GM12878 (cell line): Measurements from ENCODE around the gene MRNIP. TPM values are rescaled to one million over a fixed set of nuclear protein-coding genes. Genes with fewer than 3 reads are reported as not detected.

Experiments
- ATAC-seq: fragments of 200-7000 bp; cut with Tn5 transposase; 3 replicates; pipeline ENCODE4 v1.9.1; 2020; ENCODE audit warnings: mild to moderate bottlenecking, moderate library complexity
- BruUV-seq: library from RNA; stranded (reverse); fragments of 400-500 nt; replicated peaks from 2 replicates; lab custom pipeline; 2021; lab: Mats Ljungman, UMichigan
- CTCF ChIA-PET: fragments of 300-600 bp; sonication (Branson Sonifier 250); formaldehyde crosslinking; extraction: SDS; loops from one replicate; lab custom pipeline; 2021; ENCODE audit warnings: inconsistent platforms; lab: Yijun Ruan, JAX
- POLR2A ChIA-PET: fragments of 350-600 bp; formaldehyde crosslinking; extraction: SDS; loops from one replicate; lab custom pipeline; 2021; ENCODE audit warnings: inconsistent platforms; lab: Charles Lee
- RAD21 ChIA-PET: fragments of 300-600 bp; sonication (Branson Sonifier 250); formaldehyde crosslinking; loops from one replicate; lab custom pipeline; 2023; ENCODE audit warnings: antibody characterized with exemption; ENCODE audit not compliant: unreplicated experiment; lab: Charles Lee
- SMC1A ChIA-PET: fragments of 300-600 bp; sonication (Branson Sonifier 250); formaldehyde crosslinking; loops from one replicate; lab custom pipeline; 2023; ENCODE audit not compliant: unreplicated experiment, uncharacterized antibody; lab: Charles Lee
- DNase-seq: peaks from one replicate; pipeline ENCODE4 v3.0.0-alpha.2; 2011; ENCODE audit warnings: low read depth, low spot score
- FAIRE-seq: peaks from 3 replicates; lab custom pipeline; 2011; peaks lifted over from hg19 to GRCh38; lab: Jason Lieb, UNC
- H2AFZ ChIP-seq: 2 replicates; pipeline ENCODE4 v1.6.0; 2011; ENCODE audit warnings: low read depth, low read length, control low read depth; ENCODE audit not compliant: control insufficient read depth
- H3K27ac ChIP-seq: 2 replicates; pipeline ENCODE4 v1.5.1; 2011; ENCODE audit warnings: control low read depth; ENCODE audit not compliant: control insufficient read depth, insufficient read depth
- H3K27me3 ChIP-seq, 2 experiments: replicated peaks in 1 of 2; 2 replicates each; pipeline versions ENCODE4 v1.6.0 to v1.6.1; 2011; ENCODE audit warnings: low read length in 1 of 2; ENCODE audit not compliant: control insufficient read depth in 2 of 2, insufficient read depth in 2 of 2
- H3K36me3 ChIP-seq, 2 experiments: 2 replicates each; pipeline ENCODE4 v1.5.1; 2011; ENCODE audit warnings: low read length in 1 of 2; ENCODE audit not compliant: control insufficient read depth in 2 of 2, insufficient read depth in 2 of 2
- H3K4me1 ChIP-seq: 2 replicates; pipeline ENCODE4 v1.6.1; 2011; ENCODE audit warnings: mild to moderate bottlenecking, low read length, moderate library complexity, mixed read lengths; ENCODE audit not compliant: control insufficient read depth, insufficient read depth
- H3K4me2 ChIP-seq: 2 replicates; pipeline ENCODE4 v1.6.0; 2011; ENCODE audit warnings: control low read depth; ENCODE audit not compliant: control insufficient read depth, insufficient read depth
- H3K4me3 ChIP-seq: fragments of 200-600 bp; sonication (generic); 2 replicates; pipeline ENCODE4 v1.5.1; 2016
- H3K79me2 ChIP-seq: 2 replicates; pipeline ENCODE4 v1.6.0; 2011; ENCODE audit warnings: low read length; ENCODE audit not compliant: control insufficient read depth, insufficient read depth
- H3K9ac ChIP-seq: 2 replicates; pipeline ENCODE4 v1.8.0; 2011; ENCODE audit warnings: low read length, control low read depth, mixed read lengths; ENCODE audit not compliant: control insufficient read depth, insufficient read depth
- H3K9me3 ChIP-seq: replicated peaks from 3 replicates; pipeline ENCODE4 v1.5.1; 2011; ENCODE audit warnings: mild to moderate bottlenecking, low read length; ENCODE audit not compliant: control insufficient read depth, insufficient read depth
- H4K20me1 ChIP-seq: 2 replicates; pipeline ENCODE4 v1.6.0; 2011; ENCODE audit not compliant: control insufficient read depth, insufficient read depth
- ATF2 ChIP-seq: IDR thresholded peaks from 2 replicates; pipeline ENCODE4 v1.6.1; 2012; ENCODE audit warnings: low read length, inconsistent platforms
- E2F4 ChIP-seq: IDR thresholded peaks from 2 replicates; pipeline ENCODE4 v1.6.1; 2012; ENCODE audit warnings: low read depth, low read length, improper control_type of control experiment
- ELK1 ChIP-seq: IDR thresholded peaks from 2 replicates; pipeline ENCODE4 v1.6.1; 2012; ENCODE audit warnings: low read depth, low read length, improper control_type of control experiment
- FOXM1 ChIP-seq: IDR thresholded peaks from 2 replicates; pipeline ENCODE4 v1.6.1; 2012; ENCODE audit warnings: low read depth, mild to moderate bottlenecking, inconsistent platforms, low read length, moderate library complexity
- GATAD2B ChIP-seq: fragments of 450-650 bp; conservative IDR thresholded peaks from 2 replicates; pipeline ENCODE4 v1.6.1; 2017; ENCODE audit warnings: low read depth, mild to moderate bottlenecking, moderate library complexity
- NRF1 ChIP-seq: conservative IDR thresholded peaks from 2 replicates; pipeline ENCODE4 v1.6.1; 2011; ENCODE audit warnings: mild to moderate bottlenecking, low read depth, low read length, improper control_type of control experiment
- RAD51 ChIP-seq: fragments of 450-650 bp; IDR thresholded peaks from 2 replicates; pipeline ENCODE4 v1.6.1; 2016; ENCODE audit warnings: moderate library complexity, mild to moderate bottlenecking, inconsistent platforms
- SKIL ChIP-seq: fragments of 450-650 bp; IDR thresholded peaks from 2 replicates; pipeline ENCODE4 v1.6.1; 2017; ENCODE audit warnings: mild to moderate bottlenecking, low read depth, inconsistent platforms; ENCODE audit not compliant: poor library complexity, severe bottlenecking
- SMAD1 ChIP-seq: fragments of 450-650 bp; IDR thresholded peaks from 2 replicates; pipeline ENCODE4 v1.6.1; 2018; ENCODE audit warnings: mild to moderate bottlenecking, low read depth; ENCODE audit not compliant: partially characterized antibody
- SMAD5 ChIP-seq: IDR thresholded peaks from 2 replicates; pipeline ENCODE4 v1.6.1; 2016; ENCODE audit warnings: antibody characterized with exemption, low read depth
- SMC3 ChIP-seq: IDR thresholded peaks from 2 replicates; pipeline ENCODE4 v1.6.1; 2011; ENCODE audit warnings: low read length, improper control_type of control experiment, borderline replicate concordance
- SRF ChIP-seq, 2 experiments: IDR thresholded peaks; 2 replicates each; pipeline ENCODE4 v1.6.1; 2011; ENCODE audit warnings: low read depth in 2 of 2, low read length in 2 of 2, mild to moderate bottlenecking in 1 of 2, moderate library complexity in 1 of 2
- TAF1 ChIP-seq: IDR thresholded peaks from 2 replicates; pipeline ENCODE4 v1.6.1; 2011; ENCODE audit warnings: mild to moderate bottlenecking, low read depth, low read length, borderline replicate concordance
- TBL1XR1 ChIP-seq: IDR thresholded peaks from 2 replicates; pipeline ENCODE4 v1.6.1; 2012; ENCODE audit warnings: low read depth, low read length, improper control_type of control experiment
- ZBTB11 ChIP-seq: fragments of 450-650 bp; formaldehyde crosslinking; IDR thresholded peaks from 2 replicates; pipeline ENCODE4 v1.5.0; 2022; ENCODE audit warnings: mild to moderate bottlenecking, missing genetic modification characterization
- WGBS: methylation state at CpG from one replicate; pipeline ENCODE4 v1.1.6; 2016; ENCODE audit warnings: low lambda C conversion rate; ENCODE audit not compliant: insufficient replicate concordance, insufficient coverage; ENCODE audit errors: missing lambda C conversion rate; 5-methylcytosine and 5-hydroxymethylcytosine counted together
- in situ Hi-C: fragments of 300-500 bp; cut with MboI; formaldehyde crosslinking; loops from 9 replicates; pipeline ENCODE4 v1.14.3; 2018; ENCODE audit warnings: mixed read lengths
- intact Hi-C: fragments of 100-400 bp; cut with micrococcal nuclease; formaldehyde crosslinking; loops from one replicate; pipeline ENCODE4 v1.14.2; 2022; ENCODE audit not compliant: unreplicated experiment
- polyA plus RNA-seq, 11 experiments: library from polyadenylated mRNA; depleted of rRNA in 4 of 11; unstranded in 6 of 11; stranded (reverse) in 5 of 11; fragments of >200 nt; fragmentation: Nextera tagmentation in 4 of 11; fragmentation: Illumina TruSeq in 1 of 11; extraction: Ambion mirVana in 4 of 11; extraction: Trizol in 1 of 11; gene quantifications; 1 replicate in 1 of 11; 2 replicates in 10 of 11; pipeline versions ENCODE4 v1.2.1 to v1.2.3, GENCODE V29; 2011 to 2016; ENCODE audit warnings: inconsistent platforms in 2 of 11, missing spikeins in 2 of 11, low read depth in 1 of 11
- total RNA-seq, 4 experiments: library from RNA; depleted of rRNA in 3 of 4; stranded (reverse); fragments of >200 nt in 3 of 4; fragmentation: Illumina TruSeq in 1 of 4; extraction: Trizol in 1 of 4; gene quantifications; 2 replicates each; pipeline versions ENCODE4 v1.2.1 to v1.2.3, GENCODE V29; 2013 to 2021

The MRNIP gene
- total and polyA plus RNA-seq, 10 of the 15 experiments (the other 5 are each of a cell fraction or from before 2014, with no cell fraction given), result 2.4 to 30.4 (median 13.1) TPM

GRCh38 chr5:179854356-179854755 lies 4.3 kb downstream of the MRNIP start:
- WGBS, result 98% methylated on average over 8 of the region's 8 CpGs
- RAD21 ChIA-PET, result no interaction called here
- no peaks in the 10 kb centered on the region for H4K20me1 ChIP-seq
- peaks cover 7% of the 10 kb centered on the region for H3K79me2 ChIP-seq
- no peak for ATAC-seq
- intact Hi-C loops (no loop called here), in situ Hi-C loops (no loop called here)
- SMC1A ChIA-PET, result no interaction called here
- no peaks in the 10 kb centered on the region for H3K27me3 ChIP-seq
- no peak overlapping the region for H3K4me2 ChIP-seq
- no TSS peak for BruUV-seq
- H2AFZ ChIP-seq, result no peak overlapping the region
- no peaks in the 10 kb centered on the region for H3K9me3 ChIP-seq
- no peak for FAIRE-seq
- H3K9ac ChIP-seq, result no peak overlapping the region
- peaks cover 1 to 10% of the 10 kb centered on the region in 2 experiments for H3K36me3 ChIP-seq
- DNase-seq, result no peak
- peaks cover 23% of the 10 kb centered on the region for H3K4me1 ChIP-seq
- no peak overlapping the region for H3K27ac ChIP-seq
- H3K4me3 ChIP-seq, result no peak overlapping the region
- POLR2A ChIA-PET, result no interaction called here
- CTCF ChIA-PET, result interaction anchor here (2.0 kb wide), 1 partner anchor 52 kb away, joined by 6 read pairs; no protein-coding TSS in a partner anchor
- TF ChIP-seq RAD51 (no peak), SMC3 (no peak), E2F4 (no peak), TAF1 (no peak), ELK1 (no peak), ATF2 (no peak), ZBTB11 (CRISPR knock-in tag) (no peak), GATAD2B (no peak), TBL1XR1 (no peak), SRF (IDR thresholded peaks at IDR 0.05; ENCODE audit: low read depth in 2 of 2, low read length in 2 of 2) (no peak), SMAD5 (no peak), SKIL (no peak), NRF1 (no peak), SMAD1 (no peak), FOXM1 (no peak)
